Activated T-helper 17 cell treated with anti-CD3 and anti-CD28 coated beads, Interleukin-2, amount 50 U/mL, for 72 hours (primary cell): ENCODE measurements around the gene MET. TPM values are rescaled to one million over a fixed set of nuclear protein-coding genes. Genes with fewer than 3 reads are reported as not detected.
"Not testable (repeated sequence)": the region's sequence is repeated elsewhere in the genome, so short reads cannot be mapped to it uniquely, and the experiment has no call there.

Source experiments
- ATAC-seq: fragments of 150-1000 bp; cut with Tn5 transposase; replicated peaks from 2 replicates; pipeline ENCODE4 v1.10.0; 2021; ENCODE audit warnings: mild to moderate bottlenecking, moderate library complexity
- H3K27ac Mint-ChIP-seq: one replicate; pipeline ENCODE4 v1.8.0; 2022; ENCODE audit warnings: mixed read lengths
- H3K27me3 Mint-ChIP-seq: one replicate; pipeline ENCODE4 v1.8.0; 2022; ENCODE audit warnings: mixed read lengths
- H3K36me3 Mint-ChIP-seq: one replicate; pipeline ENCODE4 v1.8.0; 2022; ENCODE audit warnings: low read depth, mild to moderate bottlenecking, mixed read lengths
- H3K4me1 Mint-ChIP-seq: one replicate; pipeline ENCODE4 v1.8.0; 2022; ENCODE audit warnings: mixed read lengths
- H3K4me3 Mint-ChIP-seq: one replicate; pipeline ENCODE4 v1.8.0; 2022; ENCODE audit warnings: mild to moderate bottlenecking, mixed read lengths
- H3K9me3 Mint-ChIP-seq: one replicate; pipeline ENCODE4 v1.8.0; 2022; ENCODE audit warnings: mixed read lengths
- total RNA-seq, 2 donors: library from RNA; stranded (reverse); gene quantifications; one replicate each; pipeline ENCODE4 v1.2.3, GENCODE V29; 2022

Gene MET
- total RNA-seq, 2 donors from 2014 or later: 0.08 to 1.6 TPM

- Mint-ChIP-seq H3K36me3 (no peaks in the 10 kb centered on the region), H3K9me3 (no peaks in the 10 kb centered on the region), H3K27me3 (peaks cover 29% of the 10 kb centered on the region), H3K4me3 (no peak overlapping the region), H3K27ac (no peak overlapping the region), H3K4me1 (peaks cover 5% of the 10 kb centered on the region)
- ATAC-seq: no peak
Measured at GRCh38 chr7:116647861-116648260, 24.1 kb upstream of the MET start.

DNA sequence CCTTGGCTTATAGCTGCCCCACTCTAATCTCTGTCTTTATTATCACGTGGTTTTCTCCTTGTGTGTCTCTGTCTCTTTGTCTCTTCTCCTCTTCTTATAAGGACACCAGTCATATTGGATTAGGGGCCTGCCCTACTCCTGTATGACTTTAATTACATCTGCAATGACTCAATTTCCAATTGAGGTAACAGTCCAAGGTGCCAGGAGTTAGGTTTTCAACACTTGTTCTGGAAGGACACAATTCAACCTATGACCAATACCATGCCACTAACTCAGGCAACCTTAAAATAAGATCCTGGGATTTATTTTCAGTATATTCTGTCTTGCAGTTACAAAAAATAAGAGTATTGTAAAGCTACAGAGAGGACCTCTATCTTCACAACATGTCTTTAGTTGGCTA is 21.6 kb upstream of the MET start:
- ATAC-seq: no peak
- Mint-ChIP-seq H3K36me3 (no peaks in the 10 kb centered on the region), H3K27me3 (peaks cover 19% of the 10 kb centered on the region), H3K27ac (no peak overlapping the region), H3K9me3 (no peaks in the 10 kb centered on the region), H3K4me1 (peaks cover 5% of the 10 kb centered on the region), H3K4me3 (no peak overlapping the region)

DNA sequence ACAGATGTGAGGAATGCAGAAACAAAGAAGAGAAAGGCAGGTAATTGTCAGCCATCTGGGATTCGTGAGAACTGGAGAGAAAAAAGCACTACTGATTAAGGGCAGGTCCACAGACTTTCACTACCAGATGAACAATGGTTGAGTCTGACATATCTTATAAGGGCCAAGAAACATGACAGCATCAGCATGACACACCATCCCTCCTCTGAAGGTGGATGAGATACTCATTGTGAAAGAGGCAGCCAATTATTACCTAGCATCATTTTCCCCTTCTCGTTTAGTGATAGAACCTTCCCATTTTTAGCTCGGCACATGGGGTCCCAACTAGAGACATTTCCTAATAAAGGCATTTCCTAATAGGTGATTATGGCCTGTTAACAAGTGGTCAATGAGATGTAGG is 19.2 kb upstream of the MET start:
- H3K27me3 Mint-ChIP-seq: peaks cover 16% of the 10 kb centered on the region
- H3K9me3 Mint-ChIP-seq: no peaks in the 10 kb centered on the region
- no peak overlapping the region for H3K4me3 Mint-ChIP-seq
- peaks cover 5% of the 10 kb centered on the region for H3K4me1 Mint-ChIP-seq
- H3K27ac Mint-ChIP-seq: no peak overlapping the region
- peak; percentile 82 for ATAC-seq
- H3K36me3 Mint-ChIP-seq: no peaks in the 10 kb centered on the region

- H3K9me3 Mint-ChIP-seq: no peaks in the 10 kb centered on the region
- peaks cover 14% of the 10 kb centered on the region for H3K27me3 Mint-ChIP-seq
- H3K4me3 Mint-ChIP-seq: no peak overlapping the region
- H3K27ac Mint-ChIP-seq: no peak overlapping the region
- peaks cover 5% of the 10 kb centered on the region for H3K4me1 Mint-ChIP-seq
- no peaks in the 10 kb centered on the region for H3K36me3 Mint-ChIP-seq
- ATAC-seq: peak; percentile 86
Measured at GRCh38 chr7:116653204-116653603, 18.8 kb upstream of the MET start.

DNA sequence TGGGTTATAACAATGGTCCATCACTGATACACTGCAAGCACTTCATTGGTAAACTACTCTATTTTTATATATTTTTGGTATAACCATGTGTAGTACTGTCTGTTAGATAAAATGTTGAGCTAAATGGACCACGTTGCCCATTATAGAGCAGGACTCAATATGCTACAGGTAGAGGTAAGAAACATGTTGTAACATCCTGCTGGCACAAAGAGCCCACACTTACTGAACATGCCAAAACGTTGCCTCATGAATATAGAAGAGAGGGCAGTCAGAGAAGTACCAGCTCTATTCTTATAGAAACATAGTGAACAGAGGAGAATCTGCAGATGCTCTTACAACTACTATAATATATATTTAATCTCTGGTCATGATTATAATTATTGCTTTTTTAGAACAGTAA is 18.4 kb upstream of the MET start:
- no peak for ATAC-seq
- Mint-ChIP-seq H3K27ac (no peak overlapping the region), H3K4me3 (no peak overlapping the region), H3K27me3 (peaks cover 12% of the 10 kb centered on the region), H3K9me3 (no peaks in the 10 kb centered on the region), H3K36me3 (no peaks in the 10 kb centered on the region), H3K4me1 (peaks cover 5% of the 10 kb centered on the region)

GRCh38 chr7:116659248-116659647 is 12.7 kb upstream of the MET start:
- not testable (repeated sequence) for H3K27ac Mint-ChIP-seq, H3K4me1 Mint-ChIP-seq, H3K9me3 Mint-ChIP-seq, ATAC-seq, H3K36me3 Mint-ChIP-seq, H3K4me3 Mint-ChIP-seq
- H3K27me3 Mint-ChIP-seq: peaks cover 12% of the 10 kb centered on the region

DNA sequence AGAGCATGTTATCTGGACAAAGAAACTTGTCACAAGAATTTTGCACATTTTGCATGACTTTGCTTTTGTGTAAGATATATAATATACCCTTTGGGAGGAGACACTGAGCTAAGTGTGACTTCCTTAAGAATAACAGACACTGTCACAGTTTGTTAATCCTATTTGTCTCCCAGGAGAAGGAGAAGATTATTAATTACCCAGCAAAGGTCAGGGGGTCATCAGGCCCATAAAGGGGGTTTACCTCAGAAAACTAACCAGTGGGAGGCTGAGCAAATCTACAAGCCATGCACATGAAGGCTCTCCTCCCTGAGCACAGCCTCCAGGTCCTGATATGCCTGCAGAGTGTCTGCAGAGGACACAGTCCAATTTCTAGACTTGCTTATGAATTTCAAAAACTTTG is 10.1 kb upstream of the MET start:
- Mint-ChIP-seq H3K27me3 (peaks cover 24% of the 10 kb centered on the region), H3K9me3 (peaks cover 5% of the 10 kb centered on the region), H3K27ac (no peak overlapping the region), H3K4me1 (no peaks in the 10 kb centered on the region), H3K4me3 (no peak overlapping the region), H3K36me3 (no peaks in the 10 kb centered on the region)
- no peak for ATAC-seq

DNA sequence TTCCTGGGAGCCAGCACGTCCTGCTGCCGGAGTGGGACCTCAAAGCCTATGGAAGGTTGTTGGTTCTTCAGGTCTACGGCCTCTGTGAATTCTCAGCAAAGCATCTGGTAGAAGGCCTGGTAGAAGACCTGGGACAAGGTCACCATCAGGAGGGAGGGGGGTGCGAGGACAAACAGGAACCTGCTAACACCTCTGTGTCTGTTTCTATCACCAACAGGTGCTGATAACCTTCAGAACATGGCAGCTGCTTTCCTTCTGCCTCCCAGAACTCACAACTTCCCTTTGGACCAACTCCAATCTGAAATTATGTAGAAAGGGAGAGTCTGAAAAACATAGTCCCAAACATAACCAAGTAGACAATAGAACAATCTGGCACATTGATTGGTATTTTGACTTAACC is 8.3 kb upstream of the MET start:
- H3K36me3 Mint-ChIP-seq: no peaks in the 10 kb centered on the region
- H3K9me3 Mint-ChIP-seq: peaks cover 5% of the 10 kb centered on the region
- H3K27me3 Mint-ChIP-seq: peaks cover 27% of the 10 kb centered on the region
- no peaks in the 10 kb centered on the region for H3K4me1 Mint-ChIP-seq
- no peak for ATAC-seq
- H3K27ac Mint-ChIP-seq: no peak overlapping the region
- H3K4me3 Mint-ChIP-seq: no peak overlapping the region

DNA sequence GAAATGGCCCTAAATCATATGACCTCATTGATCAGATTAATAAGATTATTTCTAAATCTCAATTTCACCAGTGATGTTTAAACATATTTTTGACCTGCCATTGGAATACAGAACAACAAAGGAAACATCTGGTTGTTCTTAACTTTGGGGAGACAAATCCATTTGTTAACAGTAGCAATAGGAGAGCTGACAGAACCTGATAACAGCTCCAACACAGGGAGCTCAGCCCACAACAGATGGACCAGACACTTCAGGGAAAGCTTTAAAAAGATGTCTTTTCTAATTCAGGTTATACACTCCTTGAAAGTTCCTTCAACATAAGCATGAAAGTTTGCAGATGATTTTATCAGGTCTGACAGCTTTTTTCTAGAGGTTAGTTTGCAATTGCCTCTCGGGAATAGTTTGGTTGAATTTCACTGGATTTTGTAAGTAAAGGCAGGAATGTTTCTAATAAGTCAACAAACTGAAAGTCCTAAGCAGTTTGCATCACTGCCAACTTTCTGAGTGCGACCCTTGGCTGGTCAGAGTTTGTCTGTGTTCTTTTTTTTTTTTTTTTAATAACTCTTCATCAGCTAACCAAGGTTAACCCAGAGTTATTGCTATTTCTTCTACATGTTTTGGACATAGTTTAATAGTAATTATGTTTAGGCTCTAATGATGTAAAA is 6.5 kb upstream of the MET start:
- H3K9me3 Mint-ChIP-seq: peaks cover under 1% of the 10 kb centered on the region
- ATAC-seq: no peak

DNA sequence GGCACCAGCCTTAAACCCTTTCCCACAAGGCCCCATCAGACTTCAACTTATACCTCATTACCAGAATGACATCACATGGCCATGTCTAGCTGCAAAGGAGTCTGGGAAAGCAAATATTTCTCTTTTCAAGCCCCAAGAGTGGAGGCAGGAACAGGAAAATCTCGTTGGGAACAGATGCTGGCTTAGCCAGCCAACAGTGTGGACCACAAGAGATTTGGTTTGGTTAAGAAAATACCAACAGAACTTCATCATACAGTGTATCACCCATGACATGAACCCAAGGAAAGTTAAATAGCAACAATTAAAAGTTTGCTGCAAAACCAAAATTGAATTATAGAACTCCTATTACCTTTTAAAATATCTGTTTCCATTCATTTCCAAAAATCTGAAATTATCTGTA is 2.2 kb upstream of the MET start:
- H3K36me3 Mint-ChIP-seq: no peaks in the 10 kb centered on the region
- H3K4me1 Mint-ChIP-seq: no peaks in the 10 kb centered on the region
- H3K9me3 Mint-ChIP-seq: no peaks in the 10 kb centered on the region
- peaks cover 48% of the 10 kb centered on the region for H3K27me3 Mint-ChIP-seq
- no peak for ATAC-seq
- no peak overlapping the region for H3K4me3 Mint-ChIP-seq
- no peak overlapping the region for H3K27ac Mint-ChIP-seq

More for the DNA sequence above, 6.5 kb upstream of the MET start:
- H3K4me1 Mint-ChIP-seq: no peaks in the 10 kb centered on the region
- H3K27me3 Mint-ChIP-seq: peaks cover 29% of the 10 kb centered on the region
- H3K4me3 Mint-ChIP-seq: no peak overlapping the region
- H3K27ac Mint-ChIP-seq: no peak overlapping the region
- no peaks in the 10 kb centered on the region for H3K36me3 Mint-ChIP-seq

DNA sequence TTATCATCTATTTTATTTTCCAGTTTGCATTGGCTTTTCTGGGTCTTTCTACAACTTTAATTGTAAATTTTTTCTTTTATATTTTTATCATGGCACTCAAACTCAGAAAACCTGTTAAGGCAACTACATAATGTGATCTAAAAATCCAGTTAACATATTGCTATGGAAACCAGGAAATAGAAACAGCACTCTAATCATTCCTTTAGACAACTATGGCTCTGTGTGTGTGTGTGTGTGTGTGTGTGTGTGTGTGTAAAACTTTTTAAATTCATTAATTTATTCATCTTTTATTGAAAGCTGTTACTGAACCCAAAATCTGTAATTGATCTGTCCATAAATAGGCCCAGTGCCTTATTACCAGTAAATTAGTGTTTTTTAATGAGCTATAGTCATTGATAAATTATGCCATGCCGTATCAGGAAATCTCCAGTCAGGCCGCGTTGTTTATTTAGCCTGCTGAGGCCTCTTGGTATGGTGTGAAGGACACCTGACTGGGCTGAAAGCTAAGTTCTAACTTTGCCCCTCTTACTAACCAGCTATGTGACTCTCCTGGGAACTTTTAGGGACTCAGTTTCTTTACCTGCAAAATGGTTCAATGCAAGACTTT is 1.5 kb upstream of the MET start:
- ATAC-seq: no peak
- Mint-ChIP-seq H3K27me3 (peaks cover 46% of the 10 kb centered on the region), H3K36me3 (no peaks in the 10 kb centered on the region), H3K4me1 (no peaks in the 10 kb centered on the region), H3K27ac (no peak overlapping the region), H3K9me3 (no peaks in the 10 kb centered on the region), H3K4me3 (no peak overlapping the region)

DNA sequence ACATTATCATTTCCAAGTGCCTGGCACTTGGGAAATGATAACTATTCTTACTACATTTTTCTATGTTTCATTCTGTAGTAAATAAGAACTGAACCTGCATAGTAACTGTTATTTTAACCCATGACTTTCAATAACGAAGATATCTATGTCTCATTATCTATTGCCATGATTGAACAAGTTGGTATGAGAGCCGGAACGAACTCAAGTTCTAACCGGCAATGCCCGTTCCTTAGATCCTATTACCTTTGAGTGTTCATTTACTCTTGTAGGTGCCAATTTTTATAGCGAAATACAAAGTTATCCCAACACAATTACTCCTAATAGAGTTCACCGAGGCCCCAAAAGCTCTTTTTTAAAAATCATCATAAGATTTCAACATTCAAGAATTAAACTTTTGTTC is 885 bp upstream of the MET start:
- H3K27ac Mint-ChIP-seq: no peak overlapping the region
- H3K4me3 Mint-ChIP-seq: peak overlapping the region; percentile 64
- ATAC-seq: no peak
- H3K27me3 Mint-ChIP-seq: peaks cover 49% of the 10 kb centered on the region
- H3K4me1 Mint-ChIP-seq: no peaks in the 10 kb centered on the region
- no peaks in the 10 kb centered on the region for H3K9me3 Mint-ChIP-seq
- H3K36me3 Mint-ChIP-seq: no peaks in the 10 kb centered on the region

DNA sequence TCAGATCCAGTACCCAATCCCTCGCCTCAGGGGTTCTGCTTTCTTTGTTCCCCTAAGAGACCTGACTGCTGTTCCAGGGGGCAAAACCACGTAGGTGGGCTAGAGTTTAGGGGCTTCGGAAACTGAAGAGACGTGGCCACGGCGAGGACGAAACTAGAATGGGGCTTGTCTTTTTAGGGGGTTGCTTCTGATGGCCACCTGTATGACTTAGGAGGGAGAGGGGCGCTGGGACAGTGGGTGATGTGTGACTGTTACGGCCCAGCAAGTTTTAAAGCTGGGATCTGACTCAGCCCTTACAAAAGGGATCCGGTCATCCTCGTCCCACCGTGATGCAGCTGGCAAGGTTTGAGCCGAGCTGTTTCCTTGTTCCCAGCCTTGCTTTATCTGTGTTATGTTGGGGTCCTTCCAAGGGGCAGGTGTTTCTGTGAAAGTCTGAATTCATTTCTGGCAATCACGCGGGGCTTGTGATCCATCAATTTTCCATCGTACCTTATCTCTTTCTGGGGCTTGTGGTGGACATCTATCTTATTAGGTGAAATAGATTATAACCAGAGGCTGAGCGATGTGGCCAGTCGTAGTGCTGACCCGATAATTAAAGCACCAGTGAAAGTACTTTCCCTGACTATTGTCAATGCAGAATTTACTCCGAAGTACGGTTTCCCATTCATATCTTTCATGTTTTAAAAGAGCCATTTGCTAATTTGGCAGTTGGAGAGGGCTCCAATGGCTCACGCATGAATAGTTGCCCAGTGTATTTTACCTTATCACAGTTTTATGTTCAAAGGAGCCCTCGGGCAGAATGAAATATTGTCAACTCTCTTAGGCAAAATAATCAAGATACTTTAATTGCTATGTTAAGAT is 830 bp downstream of the MET start:
- no peak for ATAC-seq
- Mint-ChIP-seq H3K36me3 (no peaks in the 10 kb centered on the region), H3K9me3 (no peaks in the 10 kb centered on the region), H3K4me1 (no peaks in the 10 kb centered on the region), H3K4me3 (peak overlapping the region; percentile 16), H3K27me3 (peaks cover 58% of the 10 kb centered on the region), H3K27ac (no peak overlapping the region)

DNA sequence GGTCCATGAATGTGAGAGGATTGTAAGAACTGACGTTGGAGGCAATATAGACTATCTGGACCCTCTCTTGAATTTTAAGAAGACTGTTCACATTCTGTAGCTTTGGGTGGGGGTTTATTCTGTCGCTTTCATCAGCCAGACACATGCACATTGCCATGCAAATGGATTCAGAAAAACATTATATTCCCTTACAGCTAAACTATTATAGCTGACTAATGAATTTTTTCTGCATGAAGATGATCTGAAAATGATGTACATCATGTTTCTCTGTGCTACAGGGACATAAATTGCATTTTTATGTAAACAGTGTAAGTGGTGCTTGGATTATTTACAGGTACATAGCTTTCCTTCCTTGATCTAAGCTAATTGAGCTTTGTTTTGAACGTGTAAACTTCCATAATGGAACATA is 1.5 kb downstream of the MET start:
- Mint-ChIP-seq H3K9me3 (no peaks in the 10 kb centered on the region), H3K36me3 (no peaks in the 10 kb centered on the region), H3K27me3 (peaks cover 60% of the 10 kb centered on the region), H3K4me1 (no peaks in the 10 kb centered on the region), H3K4me3 (no peak overlapping the region), H3K27ac (no peak overlapping the region)
- no peak for ATAC-seq
